CD14-positive monocyte (primary cell): ENCODE results near the gene CREG1. TPM values are rescaled to one million over a fixed set of nuclear protein-coding genes. Genes with fewer than 3 reads are reported as not detected.

ENCODE experiments used
- DNase-seq, 3 donors: peaks; one replicate each; pipeline ENCODE4 v3.0.0-alpha.2; 2011 to 2022
- H2AFZ ChIP-seq: 2 replicates; pipeline ENCODE4 v1.6.0; 2012; ENCODE audit warnings: mild to moderate bottlenecking, low read depth, low read length, inconsistent platforms; ENCODE audit not compliant: insufficient read depth, poor library complexity, severe bottlenecking
- H3K27ac ChIP-seq, 2 donors: 1 replicate in 1 of 2; 2 replicates in 1 of 2; pipeline ENCODE4 v1.5.1; 2012 to 2013; ENCODE audit warnings: low read length in 2 of 2, control low read depth in 1 of 2, inconsistent platforms in 1 of 2, low read depth in 1 of 2, mild to moderate bottlenecking in 1 of 2
- H3K27me3 ChIP-seq, 2 donors: one replicate each; pipeline versions ENCODE4 v1.6.0 to v1.6.1; 2011 to 2013; ENCODE audit warnings: low read length in 2 of 2; ENCODE audit not compliant: control insufficient read depth in 2 of 2, insufficient read depth in 2 of 2
- H3K36me3 ChIP-seq, 2 donors: replicated peaks in 1 of 2; 1 replicate in 1 of 2; 2 replicates in 1 of 2; pipeline versions ENCODE4 v1.5.1 to v1.6.1; 2012 to 2013; ENCODE audit warnings: low read length in 2 of 2, control low read depth in 1 of 2, inconsistent platforms in 1 of 2, mild to moderate bottlenecking in 1 of 2; ENCODE audit not compliant: insufficient read depth in 2 of 2, control insufficient read depth in 1 of 2
- H3K4me1 ChIP-seq, 2 donors: 1 replicate in 1 of 2; 2 replicates in 1 of 2; pipeline versions ENCODE4 v1.5.1 to v1.6.1; 2012 to 2013; ENCODE audit warnings: low read length in 2 of 2, control low read depth in 1 of 2, inconsistent platforms in 1 of 2, mild to moderate bottlenecking in 1 of 2, moderate library complexity in 1 of 2; ENCODE audit not compliant: insufficient read depth in 2 of 2, control insufficient read depth in 1 of 2
- H3K4me2 ChIP-seq: replicated peaks from 2 replicates; pipeline ENCODE3; 2012; ENCODE audit warnings: low read length, moderate library complexity, mild to moderate bottlenecking; ENCODE audit not compliant: poor library complexity, severe bottlenecking; ENCODE audit errors: extremely low read depth
- H3K4me3 ChIP-seq, 3 experiments: fragments of 200-600 bp in 1 of 3; sonication (generic) in 1 of 3; replicated peaks in 1 of 3; 1 replicate in 2 of 3; 2 replicates in 1 of 3; pipeline ENCODE4 v1.5.1; 2011 to 2013; ENCODE audit warnings: low read length in 3 of 3, mild to moderate bottlenecking in 3 of 3, control low read depth in 2 of 3, low read depth in 2 of 3, inconsistent platforms in 1 of 3, moderate library complexity in 1 of 3
- H3K79me2 ChIP-seq: 2 replicates; pipeline ENCODE4 v1.6.0; 2012; ENCODE audit warnings: mild to moderate bottlenecking, control low read depth, inconsistent platforms, low read length, moderate library complexity; ENCODE audit not compliant: insufficient read depth
- H3K9ac ChIP-seq: 2 replicates; pipeline ENCODE4 v1.6.0; 2017; ENCODE audit warnings: low read length, mild to moderate bottlenecking; ENCODE audit not compliant: insufficient read depth, poor library complexity, severe bottlenecking
- H3K9me3 ChIP-seq, 2 donors: replicated peaks in 1 of 2; 1 replicate in 1 of 2; 2 replicates in 1 of 2; pipeline versions ENCODE4 v1.5.1 to v1.6.1; 2012 to 2013; ENCODE audit warnings: low read length in 2 of 2, control low read depth in 1 of 2; ENCODE audit not compliant: control insufficient read depth in 1 of 2, insufficient read depth in 1 of 2
- H4K20me1 ChIP-seq: 2 replicates; pipeline ENCODE4 v1.6.0; 2012; ENCODE audit warnings: mild to moderate bottlenecking, low read length, control low read depth, moderate library complexity; ENCODE audit not compliant: insufficient read depth
- H3K27ac Mint-ChIP-seq, 7 donors: one replicate each; pipeline ENCODE4 v1.8.0; 2020; ENCODE audit warnings: mild to moderate bottlenecking in 7 of 7, mixed read lengths in 7 of 7, moderate library complexity in 6 of 7, inconsistent platforms in 2 of 7
- H3K27me3 Mint-ChIP-seq, 3 donors: one replicate each; pipeline ENCODE4 v1.8.0; 2021 to 2022; ENCODE audit warnings: low read depth in 3 of 3, mild to moderate bottlenecking in 3 of 3, mixed read lengths in 3 of 3, moderate library complexity in 3 of 3, inconsistent platforms in 1 of 3
- H3K36me3 Mint-ChIP-seq, 2 donors: one replicate each; pipeline ENCODE4 v1.8.0; 2020; ENCODE audit warnings: mixed read lengths in 2 of 2, inconsistent platforms in 1 of 2, mild to moderate bottlenecking in 1 of 2
- H3K4me1 Mint-ChIP-seq: one replicate; pipeline ENCODE4 v1.8.0; 2020; ENCODE audit warnings: mild to moderate bottlenecking, mixed read lengths
- H3K4me3 Mint-ChIP-seq, 2 donors: one replicate each; pipeline ENCODE4 v1.8.0; 2020; ENCODE audit warnings: mild to moderate bottlenecking in 2 of 2, mixed read lengths in 2 of 2, moderate library complexity in 1 of 2
- H3K9me3 Mint-ChIP-seq, 7 donors: one replicate each; pipeline ENCODE4 v1.8.0; 2020 to 2022; ENCODE audit warnings: mixed read lengths in 7 of 7, mild to moderate bottlenecking in 6 of 7, moderate library complexity in 6 of 7, inconsistent platforms in 2 of 7
- whole genome bisulfite sequencing: methylation state at CpG from one replicate; pipeline ENCODE4 v1.1.5; 2013; ENCODE audit warnings: missing lambda C conversion rate; ENCODE audit not compliant: insufficient coverage; 5-methylcytosine and 5-hydroxymethylcytosine counted together
- intact Hi-C, 2 donors: fragments of 100-400 bp; cut with micrococcal nuclease; formaldehyde crosslinking; loops; one replicate each; pipeline versions ENCODE4 v1.15.0 to v1.15.1; 2023
- polyA plus RNA-seq, 3 donors: library from polyadenylated mRNA; depleted of rRNA in 1 of 3; unstranded in 2 of 3; stranded (reverse) in 1 of 3; fragments of 300-500 nt in 2 of 3; fragments of >200 nt in 1 of 3; fragmentation: Illumina TruSeq in 2 of 3; gene quantifications; 1 replicate in 2 of 3; 2 replicates in 1 of 3; pipeline ENCODE4 v1.2.3, GENCODE V29; 2012 to 2021
- TF ChIP-seq, protein P1 (sequence below): fragments of 200-600 bp; IDR thresholded peaks from one replicate; pipeline ENCODE4 v1.8.0; 2022; ENCODE audit warnings: antibody characterized with exemption, mild to moderate bottlenecking

The CREG1 gene
- polyA plus RNA-seq, 3 donors, result 150 to 309 (median 248) TPM

DNA sequence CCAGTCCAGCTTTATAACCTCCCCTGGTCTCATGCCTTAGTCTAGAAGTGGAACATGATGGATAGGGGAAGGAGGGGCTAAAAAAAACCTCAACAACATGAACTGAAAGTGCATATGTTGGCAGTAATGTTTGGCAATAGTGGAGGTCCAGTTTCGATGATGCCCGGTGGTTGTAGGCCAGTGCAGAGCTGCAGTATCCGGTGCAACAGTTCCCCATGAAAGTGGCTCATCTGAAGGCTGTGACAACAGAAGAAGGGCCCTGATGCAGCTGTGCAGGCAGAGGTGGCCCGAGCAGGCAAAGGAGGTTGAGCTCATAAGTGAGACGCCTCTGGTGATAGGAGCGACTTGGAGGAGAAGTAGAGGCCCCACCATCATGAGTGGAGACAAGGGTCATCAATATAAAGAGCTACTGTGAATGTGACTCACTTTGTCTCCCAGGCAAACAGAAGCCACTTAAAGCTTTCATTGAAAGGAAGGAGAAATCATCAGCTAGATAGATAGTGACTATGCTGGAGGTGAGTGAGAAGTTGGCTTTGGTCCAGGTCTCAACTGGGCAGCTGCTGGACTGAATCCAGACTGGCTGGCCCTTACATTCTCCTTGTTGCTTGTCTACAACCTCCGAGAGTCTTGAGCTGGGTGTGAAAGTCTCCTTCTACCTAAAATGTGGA lies 10.2 kb upstream of the CREG1 start:
- H3K9me3 ChIP-seq, result no peaks in the 10 kb centered on the region
- peak overlapping the region in 1 of 3 experiments; percentile 33 for H3K4me3 ChIP-seq
- peak overlapping the region; percentile 79 to 83 for H3K27ac ChIP-seq
- Mint-ChIP-seq H3K27me3 (peaks cover 0 to 3% (median 2%) of the 10 kb centered on the region in 3 donors), H3K9me3 (peaks cover 0 to 2% (median 0%) of the 10 kb centered on the region in 7 donors), H3K4me1 (peaks cover 58% of the 10 kb centered on the region), H3K27ac (peak overlapping the region; percentile 89 to 98 (median 96)), H3K36me3 (no peaks in the 10 kb centered on the region), H3K4me3 (peak overlapping the region; percentile 56 to 75)
- no peak overlapping the region for H2AFZ ChIP-seq
- no peaks in the 10 kb centered on the region for H3K36me3 ChIP-seq
- intact Hi-C loops, result loop anchor here (5.0 to 10.0 kb wide), 3 partner anchors 34 to 71 kb away; partner anchors contain the start of gene RCSD1 (in 1 of the 2)
- no peaks in the 10 kb centered on the region for H4K20me1 ChIP-seq
- peak overlapping the region; percentile 32 for H3K4me2 ChIP-seq
- 14% methylated on average over 7 of the region's 7 CpGs for WGBS
- no peaks in the 10 kb centered on the region for H3K27me3 ChIP-seq
- peak; percentile 87 to 90 (median 88) for DNase-seq
- TF ChIP-seq, protein P1, sequence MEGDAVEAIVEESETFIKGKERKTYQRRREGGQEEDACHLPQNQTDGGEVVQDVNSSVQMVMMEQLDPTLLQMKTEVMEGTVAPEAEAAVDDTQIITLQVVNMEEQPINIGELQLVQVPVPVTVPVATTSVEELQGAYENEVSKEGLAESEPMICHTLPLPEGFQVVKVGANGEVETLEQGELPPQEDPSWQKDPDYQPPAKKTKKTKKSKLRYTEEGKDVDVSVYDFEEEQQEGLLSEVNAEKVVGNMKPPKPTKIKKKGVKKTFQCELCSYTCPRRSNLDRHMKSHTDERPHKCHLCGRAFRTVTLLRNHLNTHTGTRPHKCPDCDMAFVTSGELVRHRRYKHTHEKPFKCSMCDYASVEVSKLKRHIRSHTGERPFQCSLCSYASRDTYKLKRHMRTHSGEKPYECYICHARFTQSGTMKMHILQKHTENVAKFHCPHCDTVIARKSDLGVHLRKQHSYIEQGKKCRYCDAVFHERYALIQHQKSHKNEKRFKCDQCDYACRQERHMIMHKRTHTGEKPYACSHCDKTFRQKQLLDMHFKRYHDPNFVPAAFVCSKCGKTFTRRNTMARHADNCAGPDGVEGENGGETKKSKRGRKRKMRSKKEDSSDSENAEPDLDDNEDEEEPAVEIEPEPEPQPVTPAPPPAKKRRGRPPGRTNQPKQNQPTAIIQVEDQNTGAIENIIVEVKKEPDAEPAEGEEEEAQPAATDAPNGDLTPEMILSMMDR, result no peak
- no peak overlapping the region for H3K9ac ChIP-seq
- H3K4me1 ChIP-seq, result peaks cover 52 to 58% of the 10 kb centered on the region in 2 donors
- H3K79me2 ChIP-seq, result no peaks in the 10 kb centered on the region

DNA sequence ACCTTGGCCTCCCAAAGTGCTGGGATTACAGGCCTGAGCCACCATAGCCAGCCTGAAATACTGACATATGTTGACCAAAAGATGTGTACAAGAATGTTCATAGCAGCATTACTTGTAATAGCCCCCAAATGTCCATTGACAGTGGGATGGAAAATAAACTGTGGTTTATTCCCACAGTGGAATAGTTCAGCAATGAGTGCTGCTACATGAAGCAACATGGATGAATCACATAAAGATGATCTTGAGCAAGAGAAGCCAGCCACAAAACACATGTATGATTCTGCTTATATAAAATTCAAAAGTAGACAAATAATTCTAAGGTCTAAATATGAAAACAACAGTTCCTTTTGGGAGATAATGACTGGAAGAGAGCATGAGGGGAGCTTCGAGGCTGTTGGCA lies 9.1 kb upstream of the CREG1 start:
- no peak overlapping the region for H2AFZ ChIP-seq
- H3K4me3 Mint-ChIP-seq, result no peak overlapping the region
- H3K4me3 ChIP-seq, result no peak overlapping the region
- peaks cover 0 to 2% (median 0%) of the 10 kb centered on the region in 7 donors for H3K9me3 Mint-ChIP-seq
- no peaks in the 10 kb centered on the region for H3K36me3 Mint-ChIP-seq
- no peaks in the 10 kb centered on the region for H3K9me3 ChIP-seq
- H3K27ac ChIP-seq, result peak overlapping the region; percentile 79 to 83
- intact Hi-C loops, result loop anchor here (5.0 to 10.0 kb wide), 3 partner anchors 35 to 72 kb away; partner anchors contain the start of gene RCSD1 (in 1 of the 2)
- H3K27me3 Mint-ChIP-seq, result peaks cover 0 to 3% (median 2%) of the 10 kb centered on the region in 3 donors
- H3K4me2 ChIP-seq, result no peak overlapping the region
- no peaks in the 10 kb centered on the region for H3K79me2 ChIP-seq
- peaks cover 52 to 58% of the 10 kb centered on the region in 2 donors for H3K4me1 ChIP-seq
- DNase-seq, result peak; percentile 42 to 71 (median 67)
- TF ChIP-seq, protein P1, result no peak
- no CpG with 5 or more reads among the region's 1 CpG for WGBS
- no peaks in the 10 kb centered on the region for H4K20me1 ChIP-seq
- peaks cover 58% of the 10 kb centered on the region for H3K4me1 Mint-ChIP-seq
- H3K27ac Mint-ChIP-seq, result peak overlapping the region; percentile 89 to 98 (median 96)
- H3K27me3 ChIP-seq, result no peaks in the 10 kb centered on the region
- no peaks in the 10 kb centered on the region for H3K36me3 ChIP-seq
- no peak overlapping the region for H3K9ac ChIP-seq
